Endothelial cell of umbilical vein (primary cell): ENCODE results near the gene ZBTB9. TPM values are rescaled to one million over a fixed set of nuclear protein-coding genes. Genes with fewer than 3 reads are reported as not detected.

ENCODE experiments used
- BruUV-seq: library from RNA; stranded (reverse); fragments of 400-500 nt; replicated peaks from 2 replicates; lab custom pipeline; 2021; lab: Mats Ljungman, UMichigan
- CTCF ChIA-PET: fragments of 300-600, 350-600 bp; sonication (Branson Sonifier 250); formaldehyde crosslinking; loops from one replicate; lab custom pipeline; 2021; ENCODE audit warnings: antibody characterized with exemption, inconsistent platforms; lab: Charles Lee
- POLR2A ChIA-PET: fragments of 300-600, 350-600 bp; sonication (Branson Sonifier 250); formaldehyde crosslinking; loops from one replicate; lab custom pipeline; 2021; ENCODE audit warnings: antibody characterized with exemption, inconsistent platforms; lab: Charles Lee
- DNase-seq: peaks from one replicate; pipeline ENCODE4 v3.0.0-alpha.2; 2011; ENCODE audit warnings: low read depth, low spot score
- FAIRE-seq: peaks from 2 replicates; lab custom pipeline; 2011; peaks lifted over from hg19 to GRCh38; lab: Jason Lieb, UNC
- H2AFZ ChIP-seq: 2 replicates; pipeline ENCODE4 v1.6.0; 2012; ENCODE audit warnings: low read depth, low read length, control low read depth, inconsistent platforms
- H3K27ac ChIP-seq: 2 replicates; pipeline ENCODE4 v1.5.1; 2011; ENCODE audit warnings: low read depth, mild to moderate bottlenecking, control low read depth, low read length, moderate library complexity; ENCODE audit not compliant: insufficient read depth
- H3K27me3 ChIP-seq, 2 experiments: 2 replicates each; pipeline versions ENCODE4 v1.6.0 to v1.6.1; 2011; ENCODE audit warnings: low read length in 2 of 2, mixed read lengths in 1 of 2; ENCODE audit not compliant: control insufficient read depth in 2 of 2, insufficient read depth in 2 of 2
- H3K36me3 ChIP-seq, 2 experiments: 2 replicates in 1 of 2; 3 replicates in 1 of 2; pipeline ENCODE4 v1.5.1; 2011; ENCODE audit warnings: low read length in 2 of 2, mild to moderate bottlenecking in 1 of 2, moderate library complexity in 1 of 2; ENCODE audit not compliant: control insufficient read depth in 2 of 2, insufficient read depth in 2 of 2; ENCODE audit errors: extremely low read depth in 1 of 2
- H3K4me1 ChIP-seq: 3 replicates; pipeline ENCODE4 v1.5.1; 2011; ENCODE audit warnings: mild to moderate bottlenecking, low read length; ENCODE audit not compliant: control insufficient read depth, insufficient read depth; ENCODE audit errors: extremely low read depth
- H3K4me2 ChIP-seq: 2 replicates; pipeline ENCODE4 v1.6.1; 2011; ENCODE audit warnings: low read length, control low read depth, mixed read lengths; ENCODE audit not compliant: insufficient read depth
- H3K4me3 ChIP-seq, 3 experiments: fragments of 200-600 bp in 1 of 3; sonication (generic), shearing (Covaris generic) in 1 of 3; replicated peaks in 1 of 3; 2 replicates each; pipeline ENCODE4 v1.5.1; 2011 to 2016; ENCODE audit warnings: control low read depth in 3 of 3, low read length in 3 of 3, mild to moderate bottlenecking in 2 of 3, inconsistent platforms in 1 of 3, low read depth in 1 of 3, moderate library complexity in 1 of 3; ENCODE audit not compliant: insufficient read depth in 1 of 3
- H3K79me2 ChIP-seq: 2 replicates; pipeline ENCODE4 v1.6.0; 2012; ENCODE audit warnings: low read length, inconsistent platforms; ENCODE audit not compliant: control insufficient read depth, insufficient read depth
- H3K9ac ChIP-seq: replicated peaks from 2 replicates; pipeline ENCODE3; 2011; ENCODE audit warnings: low read length, control low read depth; ENCODE audit not compliant: insufficient read depth; ENCODE audit errors: extremely low read depth
- H3K9me1 ChIP-seq: replicated peaks from 3 replicates; pipeline ENCODE4 v1.6.0; 2011; ENCODE audit warnings: mild to moderate bottlenecking, low read length; ENCODE audit not compliant: control insufficient read depth, insufficient read depth; ENCODE audit errors: extremely low read depth
- H3K9me3 ChIP-seq: replicated peaks from 2 replicates; pipeline ENCODE4 v1.5.1; 2012; ENCODE audit warnings: low read length, inconsistent platforms; ENCODE audit not compliant: control insufficient read depth, insufficient read depth
- H4K20me1 ChIP-seq: replicated peaks from 2 replicates; pipeline ENCODE3; 2011; ENCODE audit warnings: mild to moderate bottlenecking, low read length; ENCODE audit not compliant: control insufficient read depth, insufficient read depth; ENCODE audit errors: extremely low read depth
- CTCF ChIP-seq, 2 donors: IDR thresholded peaks; 1 replicate in 1 of 2; 2 replicates in 1 of 2; pipeline ENCODE4 v1.5.1; 2011; ENCODE audit warnings: low read length in 2 of 2, mild to moderate bottlenecking in 2 of 2, moderate library complexity in 2 of 2, control low read depth in 1 of 2, inconsistent platforms in 1 of 2, low read depth in 1 of 2; ENCODE audit not compliant: insufficient read depth in 1 of 2; ENCODE audit errors: extremely low read depth in 1 of 2
- EZH2 ChIP-seq: IDR thresholded peaks from 2 replicates; pipeline ENCODE4 v1.6.1; 2012; ENCODE audit warnings: borderline replicate concordance, low read depth, mild to moderate bottlenecking, moderate library complexity, low read length, inconsistent platforms; ENCODE audit not compliant: severe bottlenecking
- FOS ChIP-seq: IDR thresholded peaks from 2 replicates; pipeline ENCODE4 v1.6.1; 2011; ENCODE audit warnings: mild to moderate bottlenecking, low read length, moderate library complexity, borderline replicate concordance; ENCODE audit not compliant: insufficient read depth
- GATA2 ChIP-seq: IDR thresholded peaks from 2 replicates; pipeline ENCODE4 v1.7.0; 2011; ENCODE audit warnings: low read depth, mild to moderate bottlenecking, moderate library complexity, mixed read lengths, low read length; ENCODE audit not compliant: insufficient read length, insufficient read depth
- JUN ChIP-seq: IDR thresholded peaks from 2 replicates; pipeline ENCODE4 v1.6.1; 2011; ENCODE audit warnings: borderline replicate concordance, low read depth; ENCODE audit not compliant: insufficient read length, insufficient read depth
- MYC ChIP-seq: IDR thresholded peaks from one replicate; pipeline ENCODE4 v1.6.1; 2011; ENCODE audit warnings: mild to moderate bottlenecking, low read depth, low read length
- POLR2A ChIP-seq: IDR thresholded peaks from 2 replicates; pipeline ENCODE4 v1.6.1; 2012; ENCODE audit warnings: low read depth, mild to moderate bottlenecking, control low read depth, low read length
- dilution Hi-C: fragments of 300-500 bp; cut with MboI; formaldehyde crosslinking; loops from one replicate; pipeline ENCODE4 v1.15.0; 2019; ENCODE audit warnings: low sequenced_read_pairs; ENCODE audit not compliant: extremely low pct_ligation_motif_present
- intact Hi-C: fragments of 100-400 bp; cut with micrococcal nuclease; formaldehyde crosslinking; loops from one replicate; pipeline ENCODE4 v1.10.0; 2022
- polyA plus RNA-seq, 4 experiments: library from polyadenylated mRNA; depleted of rRNA in 3 of 4; stranded (reverse) in 3 of 4; unstranded in 1 of 4; fragments of >200 nt; gene quantifications; 2 replicates each; pipeline versions ENCODE4 v1.2.1 to v1.2.3, GENCODE V29; 2011 to 2012; ENCODE audit warnings: missing spikeins in 1 of 4
- total RNA-seq: library from RNA; stranded (reverse); gene quantifications from 2 replicates; pipeline ENCODE4 v1.2.3, GENCODE V29; 2021

The ZBTB9 gene
- total and polyA plus RNA-seq, 2 donors (not counting 3 experiments of a cell fraction or from before 2014, with no cell fraction given) = 4.7 to 8.0 TPM

GRCh38 chr6:33407132-33407718 lies 47.2 kb upstream of the ZBTB9 start:
- no TSS peak for BruUV-seq
- ChIA-PET POLR2A (no interaction called here), CTCF (interaction anchor here (0.6 to 1.5 kb wide), 3 partner anchors 15 to 130 kb away, joined by 3 to 7 read pairs (median 4); partner anchors contain the start of genes B3GALT4 and KIFC1)
- Histone ChIP-seq H3K4me3 (no peak overlapping the region), H3K4me1 (peaks cover 10% of the 10 kb centered on the region), H2AFZ (no peak overlapping the region), H4K20me1 (no peaks in the 10 kb centered on the region), H3K4me2 (no peak overlapping the region), H3K9ac (no peak overlapping the region), H3K9me3 (no peaks in the 10 kb centered on the region), H3K9me1 (no peaks in the 10 kb centered on the region), H3K36me3 (peaks cover 16 to 17% of the 10 kb centered on the region in 2 experiments), H3K79me2 (peaks cover 4% of the 10 kb centered on the region), H3K27me3 (no peaks in the 10 kb centered on the region), H3K27ac (no peak overlapping the region)
- TF ChIP-seq GATA2 (no peak), EZH2 (no peak), MYC (no peak), FOS (no peak), POLR2A (no peak), CTCF (IDR thresholded peaks at IDR 0.05; ENCODE audit: extremely low read depth in 1 of 2, insufficient read depth in 1 of 2, low read depth in 1 of 2, low read length in 2 of 2) (peak in 1 of 2 donors; percentile 10), JUN (no peak)
- peak; percentile 58 for DNase-seq
- dilution Hi-C loops = no loop called here
- intact Hi-C loops = loop anchor here (1.0 kb wide), 1 partner anchor 127 kb away; no protein-coding TSS in a partner anchor
- no peak for FAIRE-seq
